Activated naive CD4-positive, alpha-beta T cell treated with anti-CD3 and anti-CD28 coated beads, Interleukin-2, amount 50 U/mL, for 16 hours (primary cell): ENCODE measurements around the gene RNF175.
"Not testable (repeated sequence)": the region's sequence is repeated elsewhere in the genome, so short reads cannot be mapped to it uniquely, and the experiment has no call there.

Source experiments
- DNase-seq: peaks from one replicate; pipeline ENCODE4 v3.0.0-alpha.2; 2020

Gene RNF175

GRCh38 chr4:153669838-153670237, 90.0 kb downstream of the RNF175 start:
- DNase-seq: no peak

DNA sequence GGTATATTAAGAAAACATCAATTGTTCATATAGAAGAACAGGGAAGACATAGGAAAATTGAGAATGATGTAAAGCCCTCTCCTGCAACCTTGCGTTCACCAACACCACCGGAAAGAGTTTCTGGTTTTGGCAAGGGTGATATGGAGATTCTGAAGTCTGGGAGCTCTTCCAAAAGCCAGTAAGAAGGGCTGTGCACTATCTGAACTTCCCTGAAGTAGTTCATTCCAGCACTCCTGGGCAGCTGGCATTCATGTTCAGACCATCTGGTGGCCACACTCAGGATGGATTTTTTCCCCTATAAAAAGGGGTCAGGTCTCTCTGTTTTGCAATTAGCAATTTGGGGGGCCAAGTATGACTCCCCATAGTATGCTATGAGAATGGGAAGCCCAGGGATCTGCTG, 91.2 kb downstream of the RNF175 start:
- no peak for DNase-seq

DNA sequence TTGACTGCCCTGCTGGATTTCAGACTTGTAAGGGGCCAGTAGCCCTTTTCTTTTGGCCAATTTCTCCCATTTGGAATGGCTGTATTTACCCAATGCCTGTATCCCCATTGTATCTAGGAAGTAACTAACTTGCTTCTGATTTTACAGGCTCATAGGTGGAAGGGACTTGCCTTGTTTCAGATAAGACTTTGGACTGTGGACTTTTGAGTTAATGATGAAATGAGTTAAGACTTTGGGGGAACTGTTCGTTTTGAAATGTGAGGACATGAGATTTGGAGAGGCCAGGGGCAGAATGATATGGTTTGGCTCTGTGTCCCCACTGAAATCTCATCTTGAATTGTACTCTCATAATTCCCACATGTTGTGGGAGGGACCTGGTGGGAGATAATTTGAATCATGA, 93.3 kb downstream of the RNF175 start:
- not testable (repeated sequence) for DNase-seq

DNA sequence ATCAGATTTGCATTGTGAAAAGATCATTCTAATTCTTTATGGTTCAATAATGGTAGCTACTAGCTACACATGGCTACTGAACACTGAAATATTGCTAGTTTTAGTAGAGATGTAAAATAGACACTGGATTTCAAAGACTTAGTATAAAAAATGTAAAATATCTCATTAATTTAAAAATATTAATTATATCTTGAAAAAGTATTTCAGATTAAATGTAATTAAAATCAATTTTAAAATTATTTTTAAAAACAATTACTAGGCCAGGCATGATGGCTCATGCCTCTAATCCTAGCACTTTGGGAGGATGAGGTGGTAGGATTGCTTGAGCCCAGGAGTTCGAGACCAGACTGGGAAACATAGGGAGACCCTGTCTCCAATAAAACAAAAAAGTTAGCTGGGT, 96.2 kb downstream of the RNF175 start:
- DNase-seq: no peak

GRCh38 chr4:153661908-153662307, 97.9 kb downstream of the RNF175 start:
- no peak for DNase-seq

- DNase-seq: no peak
These were observed 98.5 kb downstream of the RNF175 start for GRCh38 chr4:153661215-153661822.
